Right atrium auricular region (tissue), 2 donors: Measurements from ENCODE around the gene SEMA4B. TPM values are rescaled to one million over a fixed set of nuclear protein-coding genes. Genes with fewer than 3 reads are reported as not detected.

Source experiments
- DNase-seq: peaks from one replicate; pipeline ENCODE4 v3.0.0-alpha.2; 2019; ENCODE audit warnings: low spot score
- H3K27ac ChIP-seq, 2 donors: fragments of 200-600 bp; sonication (generic); 1 replicate in 1 of 2; 2 replicates in 1 of 2; pipeline ENCODE4 v1.5.1; 2016 to 2019
- H3K27me3 ChIP-seq, 2 donors: fragments of 200-600 bp; sonication (generic); one replicate each; pipeline versions ENCODE4 v1.5.1 to v1.6.0; 2017 to 2019
- H3K36me3 ChIP-seq: fragments of 200-600 bp; sonication (generic); one replicate; pipeline ENCODE4 v1.5.1; 2016
- H3K4me1 ChIP-seq, 2 donors: fragments of 200-600 bp; sonication (generic); one replicate each; pipeline versions ENCODE4 v1.5.1 to v1.6.0; 2017 to 2019
- H3K4me3 ChIP-seq, 2 donors: fragments of 200-600 bp; sonication (generic); 1 replicate in 1 of 2; 2 replicates in 1 of 2; pipeline ENCODE4 v1.5.1; 2017 to 2019; ENCODE audit warnings: mild to moderate bottlenecking in 1 of 2, moderate library complexity in 1 of 2
- H3K9me3 ChIP-seq, 2 donors: fragments of 200-600 bp; sonication (generic); one replicate each; pipeline ENCODE4 v1.5.1; 2019
- total RNA-seq, 2 donors: library from RNA; depleted of rRNA; stranded (reverse); fragments of >200 nt; gene quantifications; one replicate each; pipeline ENCODE4 v1.1.0, GENCODE V29; 2016
- TF ChIP-seq, protein P1 (sequence below), 2 donors: fragments of 200-600 bp; sonication (generic); IDR thresholded peaks; one replicate each; pipeline ENCODE4 v1.5.1; 2019; ENCODE audit warnings: antibody characterized with exemption in 2 of 2

The SEMA4B gene
- total RNA-seq, 2 donors from 2014 or later = 22.1 to 31.6 TPM

DNA sequence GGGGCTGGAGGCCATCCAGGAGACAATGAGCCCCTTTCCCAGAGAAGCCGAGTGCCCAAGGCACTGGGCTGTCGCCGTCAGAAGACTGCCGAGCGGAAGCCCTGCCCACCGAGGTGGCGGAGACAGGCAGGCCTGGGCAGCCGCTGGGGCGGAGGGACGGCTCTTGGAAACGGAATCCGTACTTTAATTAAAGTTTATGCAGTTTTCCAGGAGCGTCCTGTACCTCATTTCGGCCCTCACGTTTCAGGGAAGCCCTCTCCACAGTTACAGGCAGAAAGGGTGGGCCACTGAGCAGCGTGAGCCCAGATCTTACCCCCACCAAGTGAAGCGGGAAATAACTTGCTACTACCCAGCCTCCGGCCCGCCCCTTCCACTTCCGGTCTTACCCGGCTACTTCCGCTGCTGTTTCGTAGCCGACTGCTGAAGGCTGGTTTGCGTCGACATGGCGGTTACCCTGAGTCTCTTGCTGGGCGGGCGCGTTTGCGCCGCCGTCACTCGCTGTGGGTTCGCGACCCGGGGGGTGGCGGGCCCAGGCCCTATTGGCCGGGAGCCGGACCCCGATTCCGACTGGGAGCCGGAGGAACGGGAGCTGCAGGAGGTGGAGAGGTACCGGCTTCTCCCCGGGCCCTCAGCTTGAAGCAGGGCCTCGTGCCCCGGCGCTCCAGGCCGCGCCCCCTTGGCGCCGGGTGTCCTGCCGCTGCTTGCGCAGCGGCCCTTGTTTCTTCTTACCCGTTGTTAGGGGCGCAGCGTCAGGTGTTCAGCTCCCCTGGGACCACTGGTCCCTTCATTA, 64.3 kb downstream of the SEMA4B start, which contains the start of gene NGRN:
Gene NGRN (plus strand): TSS at position 402 of the 790 bp plus-strand sequence. CDS start 41 bp downstream, at position 443.
- Histone ChIP-seq H3K4me3 (peak within 1 kb of the TSS; percentile 77 to 86), H3K27ac (peak within 1 kb of the TSS; percentile 98 to 99), H3K4me1 (peaks cover 0 to 50% of the 10 kb centered on the region in 2 donors), H3K36me3 (peaks cover 19% of the 10 kb centered on the region), H3K27me3 (no peaks in the 10 kb centered on the region), H3K9me3 (no peaks in the 10 kb centered on the region)
- TF ChIP-seq, protein P1, sequence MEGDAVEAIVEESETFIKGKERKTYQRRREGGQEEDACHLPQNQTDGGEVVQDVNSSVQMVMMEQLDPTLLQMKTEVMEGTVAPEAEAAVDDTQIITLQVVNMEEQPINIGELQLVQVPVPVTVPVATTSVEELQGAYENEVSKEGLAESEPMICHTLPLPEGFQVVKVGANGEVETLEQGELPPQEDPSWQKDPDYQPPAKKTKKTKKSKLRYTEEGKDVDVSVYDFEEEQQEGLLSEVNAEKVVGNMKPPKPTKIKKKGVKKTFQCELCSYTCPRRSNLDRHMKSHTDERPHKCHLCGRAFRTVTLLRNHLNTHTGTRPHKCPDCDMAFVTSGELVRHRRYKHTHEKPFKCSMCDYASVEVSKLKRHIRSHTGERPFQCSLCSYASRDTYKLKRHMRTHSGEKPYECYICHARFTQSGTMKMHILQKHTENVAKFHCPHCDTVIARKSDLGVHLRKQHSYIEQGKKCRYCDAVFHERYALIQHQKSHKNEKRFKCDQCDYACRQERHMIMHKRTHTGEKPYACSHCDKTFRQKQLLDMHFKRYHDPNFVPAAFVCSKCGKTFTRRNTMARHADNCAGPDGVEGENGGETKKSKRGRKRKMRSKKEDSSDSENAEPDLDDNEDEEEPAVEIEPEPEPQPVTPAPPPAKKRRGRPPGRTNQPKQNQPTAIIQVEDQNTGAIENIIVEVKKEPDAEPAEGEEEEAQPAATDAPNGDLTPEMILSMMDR (IDR thresholded peaks at IDR 0.05) = no peak
- peak; percentile 96 for DNase-seq

DNA sequence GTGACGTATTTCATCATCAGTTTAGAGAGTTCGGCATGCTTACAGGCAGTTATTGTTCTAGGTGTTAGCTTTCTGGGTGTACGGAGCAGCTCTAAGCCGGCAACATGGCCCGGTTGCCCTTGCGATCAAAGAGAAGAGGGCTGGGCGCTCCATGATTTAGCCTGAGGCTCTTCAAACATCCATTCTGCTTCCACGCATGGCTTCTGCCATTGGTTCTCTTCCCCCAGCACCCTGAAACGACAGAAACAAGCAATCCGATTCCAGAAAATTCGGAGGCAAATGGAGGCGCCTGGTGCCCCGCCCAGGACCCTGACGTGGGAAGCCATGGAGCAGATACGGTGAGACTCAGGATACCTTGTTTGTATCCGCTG, 64.9 kb downstream of the SEMA4B start:
- peaks cover 0 to 56% of the 10 kb centered on the region in 2 donors for H3K4me1 ChIP-seq
- H3K4me3 ChIP-seq = peak overlapping the region; percentile 77 to 86
- peak overlapping the region; percentile 98 to 99 for H3K27ac ChIP-seq
- H3K27me3 ChIP-seq = no peaks in the 10 kb centered on the region
- DNase-seq = no peak
- no peaks in the 10 kb centered on the region for H3K9me3 ChIP-seq
- TF ChIP-seq, protein P1 (IDR thresholded peaks at IDR 0.05) = no peak
- peaks cover 24% of the 10 kb centered on the region for H3K36me3 ChIP-seq

DNA sequence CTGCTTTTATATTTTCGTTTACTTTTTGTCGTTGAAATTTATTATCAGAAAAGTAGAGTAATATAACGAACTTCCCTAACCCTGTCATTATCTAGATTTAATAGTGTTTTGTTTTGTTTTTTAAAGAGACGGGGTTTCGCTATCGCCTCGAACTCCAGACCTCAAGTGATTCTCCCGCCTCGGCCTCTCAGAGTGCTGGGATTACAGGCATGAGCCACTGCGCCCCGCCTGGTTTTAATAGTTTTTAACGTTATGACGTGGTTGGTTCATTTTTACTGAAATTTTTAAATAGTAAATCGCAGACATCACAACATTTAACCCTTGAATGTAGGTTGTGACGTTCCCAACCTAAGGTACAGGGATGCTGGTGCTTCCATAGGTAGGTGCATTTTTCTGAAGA, 65.4 kb downstream of the SEMA4B start:
- no peaks in the 10 kb centered on the region for H3K27me3 ChIP-seq
- TF ChIP-seq, protein P1 (IDR thresholded peaks at IDR 0.05) = no peak
- peaks cover 0 to 60% of the 10 kb centered on the region in 2 donors for H3K4me1 ChIP-seq

DNA sequence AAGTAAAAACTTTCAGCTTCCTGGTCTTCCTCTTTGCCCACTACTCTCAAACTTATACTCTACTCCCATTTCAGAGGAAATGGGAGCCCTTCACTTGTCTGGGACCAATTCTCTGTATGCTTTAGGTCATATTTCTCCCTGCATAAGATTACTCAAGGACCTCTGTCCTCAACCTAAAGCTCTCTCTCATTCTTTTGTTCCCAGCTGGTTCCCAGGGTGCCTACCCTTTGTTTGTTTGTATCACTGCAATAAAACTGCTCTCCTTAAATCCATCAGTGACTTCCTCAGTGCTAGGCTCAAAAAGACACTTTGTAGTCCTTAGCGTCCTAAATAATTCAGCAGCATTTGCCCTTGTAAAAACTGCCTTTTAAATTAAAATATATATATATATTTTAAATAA, 67.3 kb downstream of the SEMA4B start:
- TF ChIP-seq, protein P1 (IDR thresholded peaks at IDR 0.05) = no peak
- Histone ChIP-seq H3K27me3 (no peaks in the 10 kb centered on the region), H3K36me3 (peaks cover 46% of the 10 kb centered on the region), H3K9me3 (no peaks in the 10 kb centered on the region), H3K4me3 (no peak overlapping the region), H3K27ac (no peak overlapping the region), H3K4me1 (peaks cover 0 to 68% of the 10 kb centered on the region in 2 donors)
- no peak for DNase-seq

More for the DNA sequence above, 65.4 kb downstream of the SEMA4B start:
- no peak for DNase-seq
- no peaks in the 10 kb centered on the region for H3K9me3 ChIP-seq
- peak overlapping the region; percentile 77 to 86 for H3K4me3 ChIP-seq
- peaks cover 28% of the 10 kb centered on the region for H3K36me3 ChIP-seq
- H3K27ac ChIP-seq = peak overlapping the region; percentile 98 to 99

DNA sequence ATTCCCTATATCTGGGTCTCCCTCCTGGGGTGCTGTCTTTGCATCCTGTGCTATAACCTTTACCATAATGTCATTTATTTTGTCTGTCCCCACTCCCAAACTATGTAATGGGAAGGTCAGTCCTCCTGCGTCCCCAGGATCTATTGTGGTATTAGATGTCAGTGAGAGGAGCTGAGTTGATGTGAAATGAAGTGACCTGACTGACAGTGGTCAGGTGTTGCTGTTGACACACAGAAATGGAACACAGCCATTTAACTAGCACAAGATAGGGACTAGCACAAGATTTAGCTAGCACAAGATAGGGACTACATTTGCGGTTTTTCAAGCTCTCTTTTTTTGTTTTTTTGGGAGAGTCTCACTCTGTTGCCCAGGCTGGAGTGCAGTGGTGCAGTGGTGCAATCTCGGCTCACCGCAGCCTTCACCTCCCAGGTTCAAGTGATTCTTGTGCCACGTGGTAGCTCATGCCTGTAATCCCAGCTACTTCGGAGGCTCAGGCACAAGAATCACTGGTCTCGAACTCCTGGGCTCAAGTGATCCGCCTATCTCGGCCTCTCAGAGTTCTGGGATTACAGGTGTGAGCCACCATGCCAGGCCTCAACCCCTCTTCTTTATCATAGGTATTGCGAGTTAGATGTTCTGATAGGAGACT, 69.5 kb downstream of the SEMA4B start:
- Histone ChIP-seq H3K4me3 (no peak overlapping the region), H3K27ac (peak overlapping the region; percentile 13 to 51), H3K27me3 (no peaks in the 10 kb centered on the region), H3K36me3 (peaks cover 55% of the 10 kb centered on the region), H3K9me3 (no peaks in the 10 kb centered on the region), H3K4me1 (peaks cover 0 to 58% of the 10 kb centered on the region in 2 donors)
- no peak for DNase-seq
- TF ChIP-seq, protein P1 (IDR thresholded peaks at IDR 0.05) = no peak
